IPS DF 19.7 (cell line): Measurements from ENCODE around the gene DLGAP1.

ENCODE experiments used
- DNase-seq: peaks from one replicate; pipeline ENCODE4 v3.0.0-alpha.2; 2013; ENCODE audit warnings: low read depth, low spot score

DLGAP1 gene

DNA sequence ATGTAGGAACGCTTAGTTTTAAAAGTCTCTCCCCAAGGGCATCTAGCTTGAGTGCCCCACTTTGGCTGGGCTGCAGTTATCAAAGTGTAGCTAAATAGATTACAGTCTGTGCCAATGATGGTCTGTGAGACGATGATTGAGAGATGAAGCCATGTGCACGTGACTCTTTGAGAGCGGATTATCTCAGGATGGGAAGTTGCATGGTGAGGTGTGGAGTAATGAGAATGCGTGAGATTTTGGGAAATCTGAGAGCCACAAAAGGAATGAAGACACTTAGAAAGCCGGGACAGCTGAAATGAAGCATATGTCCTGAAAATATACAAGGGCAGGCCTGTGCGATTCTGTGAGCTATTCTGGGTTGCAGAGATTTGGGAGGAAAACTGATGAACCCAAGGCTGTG is 635.1 kb downstream of the DLGAP1 start:
- no peak for DNase-seq

DNA sequence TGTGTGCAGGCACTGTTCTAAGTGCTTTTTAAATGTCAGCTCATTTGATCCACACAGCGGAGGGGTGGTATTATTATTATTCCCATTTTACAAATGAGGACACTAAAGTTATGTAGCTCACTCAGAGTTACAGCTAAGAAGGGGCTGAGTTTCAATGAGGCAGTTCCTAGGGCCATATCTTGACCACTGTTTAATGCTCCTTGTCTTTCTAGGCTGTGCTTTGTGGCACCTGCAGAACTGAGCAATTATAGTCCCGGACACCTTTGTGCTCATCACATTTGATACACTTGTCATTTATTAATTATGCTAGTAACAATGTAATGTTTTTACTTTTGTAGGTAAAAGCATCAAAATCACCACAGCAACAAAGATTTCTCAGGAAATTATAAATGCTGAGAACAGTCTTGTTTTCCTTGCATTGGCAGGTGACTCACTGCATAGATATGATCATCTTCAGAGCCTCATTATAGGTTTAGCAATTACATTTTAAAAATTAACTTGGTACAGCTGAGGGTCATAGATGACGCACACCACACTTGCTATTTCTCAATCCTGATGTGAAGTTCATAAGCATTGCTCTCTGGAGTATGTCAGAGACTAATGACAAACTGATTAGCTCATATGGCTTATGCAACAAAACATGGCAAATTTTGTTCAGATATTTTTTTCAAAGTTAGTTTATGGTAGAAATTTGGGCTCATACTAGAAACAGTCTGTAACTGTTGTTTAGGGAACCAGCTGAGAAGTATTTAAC is 638.3 kb downstream of the DLGAP1 start:
- no peak for DNase-seq

DNA sequence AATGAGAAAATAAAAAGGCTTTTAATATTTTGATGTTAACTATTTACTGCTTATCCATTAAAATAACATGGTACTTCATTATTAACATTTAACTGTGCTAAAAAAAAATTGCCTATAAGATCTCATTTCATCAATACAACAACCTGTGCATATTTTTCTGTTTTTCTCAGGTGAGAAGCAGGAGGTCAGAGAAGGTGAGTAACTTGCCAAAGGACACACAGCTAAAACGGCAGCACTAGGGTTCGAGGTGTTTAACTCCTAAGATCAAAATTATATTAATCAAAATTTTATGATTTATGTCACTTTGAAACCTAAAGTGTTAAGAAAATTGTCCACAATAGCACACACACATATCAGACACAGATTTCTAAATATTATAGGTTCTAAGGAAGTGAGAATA is 639.1 kb downstream of the DLGAP1 start:
- no peak for DNase-seq

DNA sequence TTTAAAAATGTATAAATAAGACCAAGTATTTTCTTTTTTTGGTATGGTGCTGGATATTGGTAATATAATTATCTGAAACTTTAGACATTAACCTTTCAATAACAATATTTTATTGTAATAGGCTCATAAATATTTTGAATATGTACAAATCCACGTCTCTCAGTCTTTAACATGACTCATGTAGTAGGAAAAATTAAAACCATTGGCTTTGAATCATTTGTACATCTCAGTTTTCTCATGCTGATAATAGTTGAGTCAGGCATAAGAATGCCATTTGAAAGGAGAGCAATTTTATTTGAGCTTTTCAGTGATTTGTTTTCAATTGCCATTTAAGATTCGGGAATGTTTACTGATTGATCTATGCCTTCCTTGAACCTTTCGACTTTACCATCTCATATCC is 640.3 kb downstream of the DLGAP1 start:
- no peak for DNase-seq

DNA sequence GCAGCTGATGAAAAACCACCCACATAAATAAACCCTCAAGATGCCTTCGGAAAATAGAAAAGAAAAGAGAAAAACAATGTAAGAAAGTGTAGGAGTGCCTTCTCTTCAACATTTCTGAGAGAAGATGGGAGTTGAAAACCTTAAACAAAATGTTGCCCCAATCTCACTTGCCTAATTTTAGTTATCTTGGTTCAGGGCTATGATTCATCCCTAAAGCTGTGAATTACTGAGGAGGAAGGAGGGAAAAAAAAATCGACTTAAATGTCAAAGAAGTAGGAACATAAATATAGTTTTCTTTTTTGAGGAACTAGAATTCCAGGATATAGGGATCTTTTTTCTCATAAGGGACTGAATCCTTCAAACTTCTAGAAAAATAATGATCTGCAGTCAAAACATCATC is 644.8 kb downstream of the DLGAP1 start:
- DNase-seq = no peak

DNA sequence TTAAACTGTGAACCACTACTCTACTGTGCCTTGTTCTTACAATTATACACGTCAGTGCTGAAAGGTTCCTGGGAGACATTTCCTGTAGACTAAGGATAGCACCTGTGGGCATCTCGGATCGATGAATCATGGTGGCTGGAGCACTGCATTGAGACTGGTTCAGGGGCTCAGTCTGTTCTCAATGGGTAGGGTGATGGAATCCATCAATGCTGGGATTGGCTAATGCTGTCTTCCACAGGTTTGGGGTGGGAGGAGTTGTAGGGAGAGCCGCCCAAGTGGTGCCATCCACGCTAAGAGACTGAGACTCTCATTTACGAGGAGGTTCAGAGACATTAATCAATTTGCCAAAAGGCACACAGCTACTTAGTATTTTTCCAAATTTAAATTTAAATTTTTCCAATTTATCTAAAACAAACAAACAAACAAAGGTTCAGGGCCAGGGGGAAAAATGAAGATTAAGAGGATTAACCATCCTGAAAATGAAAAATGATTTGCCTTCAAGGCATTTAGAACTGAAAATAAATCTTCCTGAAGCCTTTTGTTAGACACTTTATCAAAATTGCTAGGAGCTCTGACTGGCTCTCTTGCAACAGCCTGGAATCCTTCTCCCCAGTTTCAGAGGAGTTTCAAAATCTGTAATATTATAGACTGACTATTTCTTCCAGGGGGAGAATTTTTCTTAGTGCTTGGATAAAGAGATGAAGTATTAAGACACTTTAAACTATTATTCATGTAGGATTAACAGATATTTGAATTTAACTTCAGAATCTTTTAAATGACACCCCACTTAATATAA is 645.9 kb downstream of the DLGAP1 start:
- no peak for DNase-seq

DNA sequence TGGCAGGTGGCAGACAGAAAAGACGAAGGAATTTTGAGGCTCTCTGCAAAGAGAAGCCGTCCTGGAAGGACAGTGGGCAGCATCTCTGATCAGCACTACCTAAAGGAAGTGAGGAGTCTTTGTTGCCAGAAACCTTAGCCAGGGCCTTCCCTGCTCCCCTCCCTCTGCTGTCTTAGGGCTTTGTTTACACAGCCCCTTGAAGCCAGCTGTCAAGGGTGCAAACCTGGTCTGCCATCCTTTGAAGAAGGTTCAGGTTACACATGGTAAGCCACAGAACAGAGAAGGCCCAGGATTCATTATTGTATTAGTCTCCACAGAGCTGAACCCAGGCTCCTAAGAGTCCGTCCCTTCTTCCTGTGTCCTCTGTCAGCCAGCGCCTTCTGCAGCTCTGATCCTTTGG is 648.5 kb downstream of the DLGAP1 start:
- no peak for DNase-seq

DNA sequence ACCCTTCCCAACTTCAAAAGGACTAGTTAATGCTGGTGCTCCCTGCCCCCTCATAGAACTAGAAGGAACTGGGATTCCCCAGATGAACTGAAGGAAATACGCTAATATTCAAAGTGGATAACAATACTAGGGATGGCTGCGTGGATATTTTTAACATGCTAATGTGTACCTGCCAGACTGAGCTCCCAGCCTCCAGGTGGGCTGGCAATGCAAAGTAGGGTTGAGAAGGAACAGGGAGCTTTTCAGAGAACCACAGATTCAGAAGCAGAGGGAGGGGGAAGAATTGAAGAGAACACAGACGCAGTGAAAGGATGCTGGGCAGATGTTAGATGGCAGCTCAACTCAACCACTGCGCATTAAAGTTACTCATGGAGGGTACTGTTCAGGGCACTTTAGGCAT is 650.8 kb downstream of the DLGAP1 start:
- no peak for DNase-seq

DNA sequence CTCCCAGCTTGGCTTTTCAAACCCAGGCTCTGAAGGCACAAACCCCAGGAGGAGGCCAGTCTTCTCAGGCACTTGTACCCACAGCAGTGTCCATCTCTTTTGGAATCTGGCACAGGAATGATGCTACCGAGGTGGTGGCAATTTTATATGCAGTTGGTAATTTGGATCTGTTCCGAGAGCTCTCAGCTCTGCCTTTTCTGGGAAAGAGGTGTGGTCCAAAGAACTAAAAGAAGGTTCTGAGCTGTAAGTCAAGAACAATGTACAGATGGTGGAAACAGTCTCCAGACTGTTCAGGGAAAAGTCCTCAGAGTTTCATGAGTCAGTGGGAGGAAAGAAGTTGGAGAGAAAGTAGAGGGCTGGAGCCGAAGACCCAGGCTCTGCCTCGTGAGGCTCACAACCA is 651.8 kb downstream of the DLGAP1 start:
- no peak for DNase-seq

DNA sequence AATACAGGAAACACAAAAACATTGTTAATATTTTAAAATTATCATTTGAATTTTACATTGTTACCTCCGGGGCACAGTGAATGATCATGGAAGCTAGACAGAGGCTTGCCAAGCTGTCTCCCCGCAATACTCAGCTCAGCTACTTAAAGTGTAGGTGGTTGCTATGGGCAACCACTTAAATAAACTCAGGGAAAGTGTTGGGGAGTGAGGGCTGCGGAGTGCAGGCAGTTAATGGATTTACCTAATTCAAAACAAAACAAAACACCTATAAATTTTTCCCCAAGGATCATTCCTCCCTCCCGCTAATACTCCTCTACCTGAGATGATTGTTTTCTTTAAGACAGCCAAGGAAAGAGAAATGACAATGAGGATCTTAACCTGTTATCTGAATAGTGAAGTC is 655.6 kb downstream of the DLGAP1 start:
- no peak for DNase-seq

DNA sequence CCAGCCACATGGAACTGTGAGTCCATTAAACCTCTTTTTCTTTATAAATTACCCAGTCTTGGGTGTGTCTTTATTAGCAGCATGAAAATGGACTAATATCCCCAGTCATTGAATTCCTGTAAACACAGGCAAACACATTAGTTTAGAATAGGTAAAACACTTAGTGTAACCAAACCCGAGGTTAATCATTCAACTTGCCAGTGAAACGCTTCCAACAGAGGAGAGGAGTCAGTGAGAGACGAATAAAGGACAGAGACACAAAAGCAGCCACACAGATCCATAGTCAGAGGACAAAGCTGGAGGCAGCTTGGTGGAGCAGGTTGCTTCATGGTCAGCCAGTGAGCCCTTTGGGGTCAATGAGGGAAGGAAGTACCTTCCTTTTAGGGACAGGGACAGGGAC is 657.1 kb downstream of the DLGAP1 start:
- no peak for DNase-seq

DNA sequence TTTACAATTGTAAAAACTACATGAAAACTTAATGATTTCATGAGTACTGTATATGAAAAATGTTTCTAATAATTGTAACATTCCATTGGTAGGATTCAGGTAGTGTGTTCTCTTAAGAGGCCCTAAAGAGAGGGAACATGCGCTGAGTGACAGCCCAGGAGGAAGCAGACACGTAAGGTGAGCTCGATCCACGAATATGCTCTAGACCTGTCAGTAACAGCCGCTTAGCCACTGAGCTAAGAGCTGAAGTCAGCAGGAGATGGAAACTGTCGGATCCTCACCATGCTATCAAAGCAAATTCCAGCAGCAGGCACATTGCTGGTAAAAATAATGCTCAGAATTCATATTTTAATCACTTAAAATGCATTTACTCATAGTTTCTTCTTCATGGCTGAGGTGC is 658.7 kb downstream of the DLGAP1 start:
- DNase-seq = no peak

DNA sequence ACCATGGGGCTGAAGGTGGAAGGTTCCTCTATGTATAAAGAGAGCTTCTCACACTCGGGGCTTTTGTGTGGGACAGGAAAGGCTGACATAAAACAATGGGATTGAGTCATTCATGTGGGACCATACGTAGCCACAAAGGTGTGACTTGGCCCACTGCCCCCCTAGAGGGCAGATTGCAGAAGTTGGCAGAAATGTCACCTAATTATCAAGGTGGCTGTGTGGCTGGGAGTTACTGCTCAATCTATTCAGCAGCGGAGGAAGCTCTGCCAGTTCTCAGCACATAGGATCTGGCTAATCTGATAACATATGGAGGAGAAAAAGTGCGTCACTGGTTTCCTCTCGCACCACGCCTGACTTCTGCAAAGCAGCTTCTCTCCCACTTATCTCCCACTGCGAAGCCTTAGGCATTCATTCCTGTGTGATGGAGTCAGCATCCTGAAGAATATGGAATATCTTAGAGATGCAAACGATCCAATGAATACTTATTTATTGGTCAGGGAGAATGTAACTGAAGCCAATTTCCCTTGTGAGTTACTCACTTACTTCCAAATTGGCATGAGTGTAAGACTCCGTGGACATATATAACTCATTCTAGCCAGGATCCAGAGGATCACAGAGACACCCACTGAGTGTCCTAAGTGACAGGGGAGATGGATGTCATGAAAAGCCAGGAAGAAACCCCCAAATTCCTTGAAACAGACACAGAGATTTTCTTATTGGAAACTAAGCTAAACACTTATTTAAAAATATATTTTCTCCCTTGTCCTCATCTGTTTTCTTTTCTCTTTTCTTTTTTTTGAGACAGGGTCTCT is 660.4 kb downstream of the DLGAP1 start:
- no peak for DNase-seq

DNA sequence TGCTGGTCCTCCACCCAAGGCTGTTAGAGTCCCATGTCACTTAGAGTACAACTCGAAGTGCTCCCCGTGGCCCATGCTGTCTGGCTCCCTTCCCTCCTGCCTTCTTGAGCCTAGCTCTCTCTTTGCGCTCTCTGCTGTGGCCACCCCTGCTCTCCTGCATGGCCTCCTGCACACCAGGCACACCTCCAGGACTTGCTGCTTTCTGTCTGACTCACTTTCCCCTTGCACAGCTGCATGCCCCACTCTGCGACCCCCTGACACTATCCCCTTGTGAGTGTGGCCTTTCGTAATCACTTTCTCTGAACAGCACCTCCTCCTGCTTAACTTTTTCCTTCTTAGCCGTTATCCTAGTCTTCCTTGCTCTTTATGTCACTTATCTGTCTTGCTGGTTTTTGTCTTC is 661.6 kb downstream of the DLGAP1 start:
- no peak for DNase-seq

DNA sequence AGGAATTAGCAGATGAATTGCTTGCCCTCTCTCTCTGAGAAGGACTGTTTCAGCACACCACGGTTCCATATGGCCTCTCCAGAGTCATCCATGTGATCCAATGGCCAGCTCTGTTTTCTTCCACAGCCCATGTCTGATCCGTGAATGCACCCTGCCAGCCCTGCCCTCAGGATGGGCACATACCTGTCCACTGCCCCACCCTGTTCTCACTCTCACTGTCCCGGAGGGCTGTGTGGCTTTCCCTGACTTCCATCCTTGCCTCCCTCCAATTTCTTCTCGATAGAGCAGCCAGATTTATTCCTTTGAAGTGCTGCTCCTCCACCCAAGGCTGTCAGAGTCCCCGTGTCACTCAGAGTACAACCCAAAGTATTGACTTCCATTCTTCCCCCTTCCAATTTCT is 662.0 kb downstream of the DLGAP1 start:
- no peak for DNase-seq

DNA sequence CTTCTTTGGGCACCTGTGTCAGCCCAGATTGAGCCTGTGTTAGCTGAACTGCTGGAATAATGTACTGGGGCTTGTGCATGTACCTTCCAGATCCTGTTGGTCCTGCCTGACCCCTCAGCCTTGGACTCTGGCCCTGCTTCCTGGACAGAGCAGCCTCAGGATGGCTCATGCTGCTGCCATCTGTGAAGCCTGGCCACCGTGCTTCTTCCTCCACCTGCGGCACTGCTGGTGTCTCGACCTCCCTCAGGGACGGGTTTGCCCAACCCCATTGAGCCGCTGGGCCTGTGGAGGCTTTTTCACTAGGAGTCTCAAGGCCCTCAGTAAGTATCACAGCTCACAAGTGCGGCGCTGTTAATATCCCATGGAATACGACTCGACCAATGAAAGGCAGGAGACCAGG is 662.4 kb downstream of the DLGAP1 start:
- DNase-seq = no peak

DNA sequence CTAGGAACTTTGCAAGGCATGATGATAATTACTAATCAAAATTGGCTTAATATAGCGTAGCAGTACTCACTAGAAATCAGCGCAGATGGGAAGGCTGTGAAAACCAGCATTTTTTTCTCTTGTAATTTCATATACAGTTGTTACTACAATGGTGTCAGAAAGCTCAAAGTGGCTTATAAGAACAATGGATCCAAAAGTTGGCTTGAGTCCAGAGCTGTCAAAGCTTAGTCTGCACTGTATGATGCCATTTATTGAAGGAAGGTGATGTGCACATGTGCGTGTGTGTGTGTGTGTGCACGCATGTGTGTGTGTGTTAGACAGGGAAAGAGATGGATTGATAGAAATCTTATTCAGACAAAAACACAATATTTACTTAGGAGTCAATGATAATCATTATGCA is 663.9 kb downstream of the DLGAP1 start:
- DNase-seq = no peak

DNA sequence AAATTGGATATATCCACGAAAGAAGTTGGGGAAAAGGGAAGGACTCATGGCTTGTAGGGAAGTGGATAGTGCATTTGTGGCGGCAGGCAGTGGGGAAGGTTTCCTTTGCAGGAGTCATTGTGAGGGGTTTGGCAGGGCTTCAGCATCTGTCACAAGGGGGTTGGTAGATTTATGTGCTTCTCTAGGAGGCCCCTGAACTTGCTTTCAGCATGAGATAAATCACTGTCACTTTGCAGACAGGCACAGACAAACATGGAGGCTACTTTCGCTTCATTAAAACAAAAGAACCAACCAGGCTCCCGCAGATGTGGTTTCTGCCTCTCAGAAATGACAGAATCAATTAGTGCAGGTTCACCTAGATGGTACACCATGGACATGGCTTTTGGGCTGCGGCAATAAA is 664.4 kb downstream of the DLGAP1 start:
- DNase-seq = no peak

DNA sequence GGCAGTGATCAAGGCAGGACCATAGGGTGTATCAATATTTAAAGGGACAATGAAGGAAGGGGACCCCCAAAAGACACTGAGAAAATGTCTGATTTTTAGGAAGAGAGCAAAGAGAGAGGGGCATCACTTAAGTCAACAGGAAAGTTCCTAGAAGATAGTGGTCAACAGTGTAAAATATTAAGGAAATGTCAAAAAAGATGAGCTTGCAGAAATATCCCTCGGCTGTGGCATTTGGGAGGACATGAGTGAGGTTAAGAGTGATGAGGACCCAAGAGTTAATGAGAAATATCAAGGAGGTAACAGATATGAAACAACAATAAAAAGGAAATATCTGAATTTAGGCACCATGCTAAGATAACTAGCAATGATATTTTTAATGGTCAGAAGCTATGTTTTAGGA is 665.6 kb downstream of the DLGAP1 start:
- no peak for DNase-seq

DNA sequence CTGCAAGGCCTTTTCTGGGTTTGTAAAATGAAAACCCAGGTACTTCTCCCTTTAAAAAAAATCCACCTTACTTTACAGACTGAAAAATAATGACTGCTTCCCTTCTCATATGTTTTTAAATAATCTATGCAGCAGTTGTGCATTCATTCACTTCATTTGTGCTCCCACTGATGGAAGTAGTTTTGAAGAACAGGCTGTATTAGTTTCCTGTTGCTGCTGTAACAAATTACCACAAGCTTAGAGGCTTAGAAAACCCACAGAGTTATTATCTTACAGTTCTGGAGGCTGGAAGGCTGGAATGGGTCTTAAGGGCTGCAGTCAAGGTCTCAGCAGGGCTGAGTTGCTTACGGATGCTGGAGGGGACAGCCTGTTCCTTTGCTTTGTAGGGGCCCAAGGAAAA is 670.2 kb downstream of the DLGAP1 start:
- no peak for DNase-seq

DNA sequence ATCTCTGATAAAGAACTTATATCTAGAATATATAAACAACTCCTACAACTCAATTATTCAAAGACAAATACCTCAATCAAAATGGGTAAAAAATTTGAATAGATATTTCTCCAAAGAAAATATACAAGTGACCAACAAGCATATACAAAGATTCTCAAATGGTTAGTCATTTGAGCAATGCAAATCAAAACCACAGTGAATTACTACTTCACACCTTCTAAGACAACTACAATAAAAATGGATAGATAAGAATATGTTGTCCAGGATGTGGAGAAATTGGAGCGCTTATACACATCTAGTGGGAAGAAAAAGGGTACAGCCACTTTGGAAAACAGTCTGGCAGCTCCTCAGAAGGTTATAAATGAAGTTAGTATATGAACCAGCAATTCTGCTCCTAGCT is 672.2 kb downstream of the DLGAP1 start:
- no peak for DNase-seq

DNA sequence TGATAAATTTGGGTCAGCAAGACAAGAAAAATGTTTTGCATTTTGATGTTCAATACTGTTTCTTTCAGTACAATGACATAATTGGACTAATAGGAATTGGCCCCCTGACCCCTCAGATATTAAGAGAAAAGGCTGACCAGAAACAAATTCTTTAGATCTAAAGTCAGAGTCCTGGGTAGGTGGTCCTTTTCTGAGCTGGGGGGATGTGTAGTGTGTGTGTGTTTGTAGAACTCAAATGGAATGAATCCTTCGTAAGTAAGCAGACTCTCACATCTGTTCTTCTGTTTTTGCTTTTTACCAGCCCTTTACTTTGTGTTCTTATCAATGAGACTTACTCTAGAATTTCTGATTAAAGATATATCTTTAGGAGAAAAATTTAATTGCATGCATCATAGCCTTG is 677.4 kb downstream of the DLGAP1 start:
- no peak for DNase-seq

DNA sequence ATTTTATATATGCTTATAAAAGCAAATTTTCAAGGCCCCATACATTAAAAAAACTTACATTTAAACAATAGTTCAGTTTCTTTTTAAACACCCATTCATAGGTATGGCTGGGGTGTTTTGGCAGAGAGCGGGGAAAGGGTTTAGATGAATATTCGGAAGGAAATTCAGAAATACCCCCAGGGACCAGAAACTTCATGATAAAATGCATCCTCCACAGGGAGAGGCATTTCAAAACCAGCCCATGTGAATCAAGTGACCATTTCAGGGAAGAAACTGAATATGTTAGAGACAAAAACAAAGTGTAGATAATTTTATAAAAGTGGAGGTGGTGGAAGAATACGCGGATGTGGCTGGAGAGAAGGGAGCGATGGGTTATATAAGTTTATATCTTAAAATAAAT is 678.0 kb downstream of the DLGAP1 start:
- no peak for DNase-seq
